Activated CD8-positive, alpha-beta T cell treated with anti-CD3 and anti-CD28 coated beads for 36 hours (primary cell): ENCODE measurements around the gene EPHB1. TPM values are rescaled to one million over a fixed set of nuclear protein-coding genes. Genes with fewer than 3 reads are reported as not detected.

Experiments used
- ATAC-seq: fragments of 200-7000 bp; cut with Tn5 transposase; one replicate; pipeline ENCODE4 v1.10.0; 2021; ENCODE audit warnings: mild to moderate bottlenecking, moderate library complexity
- CTCF ChIA-PET: fragments of 350-600 bp; sonication (Branson Sonifier 250); formaldehyde crosslinking; loops from one replicate; lab custom pipeline; 2021; ENCODE audit warnings: antibody characterized with exemption; lab: Charles Lee
- POLR2A ChIA-PET: fragments of 350-600 bp; sonication (Branson Sonifier 250); formaldehyde crosslinking; loops from one replicate; lab custom pipeline; 2021; ENCODE audit warnings: antibody characterized with exemption; lab: Charles Lee
- DNase-seq: peaks from one replicate; pipeline ENCODE4 v3.0.0-alpha.2; 2020
- H3K27ac Mint-ChIP-seq: one replicate; pipeline ENCODE4 v1.8.0; 2021; ENCODE audit warnings: mild to moderate bottlenecking, mixed read lengths
- H3K27me3 Mint-ChIP-seq: one replicate; pipeline ENCODE4 v1.8.0; 2021; ENCODE audit warnings: mixed read lengths
- H3K36me3 Mint-ChIP-seq: one replicate; pipeline ENCODE4 v1.8.0; 2021; ENCODE audit warnings: low read depth, mixed read lengths
- H3K4me1 Mint-ChIP-seq: one replicate; pipeline ENCODE4 v1.8.0; 2021; ENCODE audit warnings: low read depth, mixed read lengths
- H3K4me3 Mint-ChIP-seq: one replicate; pipeline ENCODE4 v1.8.0; 2021; ENCODE audit warnings: mild to moderate bottlenecking, moderate library complexity, mixed read lengths
- H3K9me3 Mint-ChIP-seq: one replicate; pipeline ENCODE4 v1.8.0; 2021; ENCODE audit warnings: mixed read lengths
- CTCF ChIP-seq: fragments of 200-600 bp; IDR thresholded peaks from one replicate; pipeline ENCODE4 v1.8.0; 2022; ENCODE audit warnings: antibody characterized with exemption, mild to moderate bottlenecking
- intact Hi-C: fragments of 100-400 bp; cut with micrococcal nuclease; formaldehyde crosslinking; loops from one replicate; pipeline ENCODE4 v1.10.0; 2022
- total RNA-seq, 2 experiments: library from RNA; stranded (reverse); gene quantifications; one replicate each; pipeline ENCODE4 v1.2.3, GENCODE V29; 2021

EPHB1 gene
- total RNA-seq, 2 experiments from 2014 or later = 0.78 TPM; not detected in 1

DNA sequence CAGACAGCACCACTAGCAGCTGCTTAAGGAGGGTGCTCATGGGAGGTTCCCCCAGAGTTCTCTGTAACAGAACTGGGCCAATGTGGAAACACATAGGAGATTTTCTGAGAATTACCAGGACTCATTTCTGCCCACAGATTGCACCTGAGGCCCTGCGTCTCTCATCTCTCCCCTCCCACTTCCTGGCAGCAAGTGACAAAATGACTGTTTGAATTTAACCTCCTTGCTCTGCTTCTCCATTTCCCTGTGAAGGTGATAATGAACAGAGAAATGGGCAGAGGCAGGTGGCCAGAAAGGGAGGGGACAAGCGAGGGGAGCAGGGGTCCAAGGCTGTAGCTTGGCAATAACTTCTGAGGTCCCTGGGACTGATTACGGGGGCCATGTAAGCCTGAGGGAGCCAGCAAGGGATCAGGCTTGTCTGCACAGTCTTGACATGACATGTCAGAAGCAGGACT lies 8.0 kb downstream of the EPHB1 start:
- Mint-ChIP-seq H3K4me3 (no peak overlapping the region), H3K9me3 (no peaks in the 10 kb centered on the region), H3K27ac (peak overlapping the region; percentile 18), H3K27me3 (peaks cover 25% of the 10 kb centered on the region), H3K36me3 (no peaks in the 10 kb centered on the region), H3K4me1 (peaks cover 11% of the 10 kb centered on the region)
- ATAC-seq = peak; percentile 91
- ChIA-PET POLR2A (no interaction called here), CTCF (interaction anchor here (0.6 kb wide), 1 partner anchor 35 kb away, joined by 3 read pairs; no protein-coding TSS in a partner anchor)
- DNase-seq = peak; percentile 67
- TF ChIP-seq CTCF = no peak
- intact Hi-C loops = no loop called here

- intact Hi-C loops = no loop called here
- POLR2A ChIA-PET = no interaction called here
- Mint-ChIP-seq H3K4me1 (peaks cover 11% of the 10 kb centered on the region), H3K4me3 (no peak overlapping the region), H3K9me3 (no peaks in the 10 kb centered on the region), H3K27me3 (peaks cover 20% of the 10 kb centered on the region), H3K27ac (no peak overlapping the region), H3K36me3 (no peaks in the 10 kb centered on the region)
- no peak for DNase-seq
- no peak for TF ChIP-seq CTCF
- ATAC-seq = no peak
- CTCF ChIA-PET = no interaction called here
Measured at GRCh38 chr3:134803652-134804051, 8.6 kb downstream of the EPHB1 start.

DNA sequence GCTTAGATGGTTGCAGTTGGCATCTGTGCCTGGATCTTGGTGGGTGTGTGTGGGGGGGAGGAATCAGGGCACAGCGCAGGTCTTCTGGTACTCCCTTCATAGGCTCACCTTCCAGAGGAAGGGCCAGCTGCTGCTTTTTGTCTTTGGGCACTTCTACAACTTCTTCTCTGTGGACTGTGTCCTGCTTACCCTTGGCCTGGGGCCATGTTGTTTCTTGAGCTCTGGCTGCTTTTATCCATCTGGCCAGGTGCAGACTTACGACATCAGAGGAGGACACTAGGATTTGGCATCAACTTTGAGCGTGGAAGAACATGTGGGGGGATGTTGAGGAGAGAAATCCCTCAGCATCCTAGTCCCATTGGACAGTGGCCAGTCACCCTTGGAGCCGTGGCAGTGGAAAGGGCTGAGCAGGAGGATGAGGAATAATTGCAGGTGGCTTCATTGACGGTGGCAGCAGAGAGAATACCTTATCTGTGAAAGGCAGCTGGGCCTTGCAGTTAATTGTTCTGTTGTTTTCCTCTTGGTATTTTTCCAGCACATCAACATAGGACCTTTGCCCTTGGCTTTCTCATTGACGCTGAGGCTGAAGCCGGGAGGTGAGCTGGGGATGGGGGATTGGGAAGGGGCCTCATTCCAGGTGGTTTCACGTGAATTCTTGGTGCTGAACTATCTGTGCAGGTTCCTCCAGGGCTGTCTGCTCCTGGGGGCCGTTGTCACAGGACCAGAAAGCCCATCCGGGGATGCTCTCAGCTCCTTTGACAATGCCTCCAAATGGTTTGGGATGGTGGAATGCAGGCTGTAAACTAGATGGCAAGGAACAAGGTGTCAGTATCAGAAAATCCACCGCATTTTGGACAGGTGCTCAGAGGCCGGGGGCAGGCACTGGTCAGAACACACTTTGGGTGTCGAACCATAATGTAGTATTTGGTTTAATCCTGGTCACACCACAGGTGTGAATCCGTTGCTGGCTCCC lies 9.7 kb downstream of the EPHB1 start:
- no peak overlapping the region for H3K27ac Mint-ChIP-seq
- no peak for ATAC-seq
- no peak overlapping the region for H3K4me3 Mint-ChIP-seq
- H3K4me1 Mint-ChIP-seq = peaks cover 11% of the 10 kb centered on the region
- CTCF ChIA-PET = interaction anchor here (1.1 kb wide), 1 partner anchor 10 kb away, joined by 5 read pairs; the partner anchor contains the start of gene EPHB1
- TF ChIP-seq CTCF = no peak
- no peaks in the 10 kb centered on the region for H3K36me3 Mint-ChIP-seq
- POLR2A ChIA-PET = no interaction called here
- intact Hi-C loops = no loop called here
- DNase-seq = no peak
- H3K27me3 Mint-ChIP-seq = peaks cover 13% of the 10 kb centered on the region
- H3K9me3 Mint-ChIP-seq = no peaks in the 10 kb centered on the region

DNA sequence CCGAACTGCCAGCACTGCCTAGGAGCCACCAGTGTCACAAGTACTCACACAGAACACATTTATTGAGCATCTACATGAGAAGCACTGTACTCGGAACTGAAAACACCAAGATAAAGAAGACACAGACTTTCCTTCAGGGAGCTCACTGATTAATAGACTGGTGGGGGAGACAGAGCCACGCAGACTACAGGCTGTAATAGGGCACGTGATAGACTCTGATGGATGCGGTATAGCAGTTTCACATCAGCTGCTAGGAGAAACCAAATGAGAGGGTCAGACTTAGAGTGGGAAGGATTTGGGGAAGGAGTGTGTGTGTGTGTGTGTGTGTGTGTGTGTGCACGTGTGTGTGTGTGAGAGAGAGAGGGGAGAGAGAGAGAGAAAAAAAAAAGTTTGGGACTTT lies 12.1 kb downstream of the EPHB1 start:
- ATAC-seq (no peak), DNase-seq (no peak)
- Mint-ChIP-seq H3K27me3 (peaks cover 13% of the 10 kb centered on the region), H3K9me3 (no peaks in the 10 kb centered on the region), H3K27ac (no peak overlapping the region), H3K4me1 (peaks cover 11% of the 10 kb centered on the region), H3K36me3 (no peaks in the 10 kb centered on the region), H3K4me3 (no peak overlapping the region)
- ChIA-PET CTCF (no interaction called here), POLR2A (no interaction called here)
- intact Hi-C loops = no loop called here
- TF ChIP-seq CTCF = no peak

DNA sequence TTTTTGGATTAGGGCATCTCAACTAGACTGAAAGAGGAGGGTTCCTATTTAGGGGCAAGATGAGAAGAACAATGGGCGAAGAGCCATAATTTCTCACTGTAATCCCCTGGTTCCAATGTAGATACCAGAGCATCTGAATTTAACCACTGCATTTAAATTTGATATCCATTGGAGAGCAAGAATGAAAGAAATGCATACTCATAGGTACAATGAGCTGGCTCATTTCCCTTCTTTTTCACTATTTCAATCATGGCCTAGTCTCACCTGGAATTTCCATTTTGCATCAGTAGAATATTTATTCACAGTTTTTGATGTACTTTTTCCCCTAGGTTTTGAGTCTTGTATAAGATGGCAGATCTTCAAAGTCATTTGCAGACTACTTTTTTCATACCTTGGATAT lies 13.8 kb downstream of the EPHB1 start:
- Mint-ChIP-seq H3K27ac (no peak overlapping the region), H3K27me3 (peaks cover 13% of the 10 kb centered on the region), H3K4me3 (no peak overlapping the region), H3K4me1 (no peaks in the 10 kb centered on the region), H3K36me3 (no peaks in the 10 kb centered on the region), H3K9me3 (no peaks in the 10 kb centered on the region)
- POLR2A ChIA-PET = no interaction called here
- intact Hi-C loops = no loop called here
- TF ChIP-seq CTCF = no peak
- ATAC-seq (no peak), DNase-seq (no peak)
- CTCF ChIA-PET = no interaction called here
